SKM-1 (cell line): Measurements from ENCODE around the gene PDE3A.
"Not testable (repeated sequence)": the region's sequence is repeated elsewhere in the genome, so short reads cannot be mapped to it uniquely, and the experiment has no call there.

Experiments
- DNase-seq: peaks from one replicate; lab custom pipeline; 2025; ENCODE audit not compliant: unreplicated experiment; lab: John Stamatoyannopoulos, UW

The PDE3A gene

DNA sequence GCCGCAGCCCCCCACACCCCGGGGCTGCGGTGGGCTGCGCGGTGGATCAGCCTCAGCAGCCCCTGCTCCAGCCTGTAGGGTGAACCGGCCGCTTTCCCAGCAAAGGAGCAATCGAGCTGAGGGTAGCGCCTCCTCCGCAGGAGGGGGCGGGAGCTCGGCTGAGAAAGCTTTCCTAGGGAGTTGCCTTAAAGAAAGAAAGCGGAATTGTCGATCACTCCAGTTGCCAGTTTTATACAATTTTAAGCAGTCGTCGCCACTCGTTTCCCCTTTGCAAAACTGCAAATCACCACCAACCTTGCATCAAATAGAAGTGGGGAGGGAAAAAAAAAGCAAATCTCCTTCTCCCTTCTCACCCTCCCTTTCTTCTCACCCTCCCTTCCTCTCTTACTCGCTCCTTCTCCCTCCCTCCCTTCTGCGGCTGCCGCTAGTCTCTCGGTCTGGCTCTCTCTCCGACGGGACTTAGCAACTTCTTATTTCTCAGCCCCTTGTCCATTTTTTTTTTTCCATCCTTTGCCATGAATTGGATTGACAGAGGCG is at the start of gene PDE3A:
Gene PDE3A (plus strand): TSS at position 424 of the 537 bp plus-strand sequence. CDS start 748 bp downstream, outside the sequence.
- no peak for DNase-seq

DNA sequence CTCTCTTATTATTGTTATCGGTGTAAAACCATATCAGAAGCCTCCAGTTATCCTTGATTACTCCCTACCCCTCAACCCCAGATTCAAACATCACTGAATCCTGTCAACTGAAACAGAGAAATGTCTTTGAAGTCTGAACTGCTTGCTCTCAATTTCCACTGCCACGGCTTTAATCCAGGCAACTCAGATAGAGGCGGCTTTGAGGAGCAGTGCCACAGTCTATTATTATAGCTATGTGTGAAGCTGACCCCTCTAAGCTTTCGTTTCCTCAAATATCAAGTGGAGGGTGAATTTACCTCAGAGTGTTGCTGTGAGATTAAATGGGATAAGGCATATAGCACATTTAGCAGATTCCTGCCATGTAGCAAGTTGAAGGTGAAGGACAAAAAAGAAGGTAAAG is 49.0 kb upstream of the PDE3A start:
- no peak for DNase-seq

DNA sequence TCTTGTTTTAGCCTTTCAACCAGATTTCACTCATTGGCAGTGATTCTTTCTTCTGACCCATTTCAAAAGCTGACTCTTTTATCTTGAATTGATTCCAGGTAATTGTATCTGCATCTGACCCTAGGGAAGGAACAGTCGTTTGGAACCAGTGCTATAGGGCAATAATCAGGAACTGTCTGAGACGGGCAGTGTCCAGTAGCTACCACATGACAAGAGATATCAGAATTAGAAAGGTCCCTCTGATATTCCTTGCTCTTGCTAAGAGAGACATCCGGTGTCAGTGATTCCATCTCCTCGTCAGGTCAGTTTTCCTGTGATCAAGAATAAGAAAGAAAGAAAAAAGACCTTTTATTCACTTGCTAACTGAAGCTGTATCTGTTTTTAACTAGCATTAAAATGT is 47.8 kb upstream of the PDE3A start:
- no peak for DNase-seq

DNA sequence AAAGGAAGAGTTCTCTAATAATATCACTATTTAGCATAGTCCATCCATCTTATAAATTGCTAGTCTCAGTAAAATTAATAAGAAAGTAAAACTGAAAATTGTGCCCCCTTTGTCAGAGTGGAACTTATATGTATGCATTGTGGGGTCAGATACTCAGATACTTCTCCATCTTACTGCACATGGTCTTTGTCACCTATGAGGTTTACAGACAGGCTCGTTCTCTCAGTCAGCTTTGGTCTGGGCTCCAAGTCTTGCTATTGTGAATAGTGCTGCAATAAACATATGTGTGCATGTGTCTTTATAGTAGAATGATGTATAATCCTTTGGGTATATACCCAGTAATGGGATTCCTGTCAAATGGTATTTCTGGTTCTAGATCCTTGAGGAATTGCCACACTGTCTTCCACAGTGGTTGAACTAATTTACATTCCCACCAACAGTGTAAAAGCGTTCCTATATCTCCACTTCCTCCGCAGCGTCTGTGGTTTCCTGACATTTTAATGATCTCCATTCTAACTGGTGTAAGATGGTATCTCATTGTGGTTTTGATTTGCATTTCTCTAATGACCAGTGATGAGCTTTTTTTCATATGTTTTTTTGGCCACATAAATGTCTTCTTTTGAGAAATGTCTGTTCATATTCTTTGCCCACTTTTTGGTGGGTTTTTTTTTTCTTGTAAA is 37.4 kb upstream of the PDE3A start:
- not testable (repeated sequence) for DNase-seq

DNA sequence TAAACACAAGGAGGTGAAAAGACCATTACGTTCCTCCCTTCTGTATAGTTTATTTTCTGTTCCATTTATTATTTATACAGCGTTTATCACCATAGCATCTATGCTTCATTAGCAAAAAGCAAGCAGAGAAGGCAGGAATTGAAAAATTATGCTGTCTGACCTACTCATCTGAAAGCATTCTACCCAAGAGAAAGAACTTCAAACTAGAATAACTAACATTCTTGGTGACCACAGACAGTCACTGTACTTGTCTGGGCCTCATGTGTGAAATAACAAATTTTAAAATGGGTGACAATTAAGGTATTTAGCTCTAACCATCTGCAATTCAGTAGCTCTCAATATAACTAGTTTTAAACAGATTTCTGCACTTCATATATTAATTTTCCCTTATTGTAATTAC is 29.3 kb upstream of the PDE3A start:
- DNase-seq, result no peak

DNA sequence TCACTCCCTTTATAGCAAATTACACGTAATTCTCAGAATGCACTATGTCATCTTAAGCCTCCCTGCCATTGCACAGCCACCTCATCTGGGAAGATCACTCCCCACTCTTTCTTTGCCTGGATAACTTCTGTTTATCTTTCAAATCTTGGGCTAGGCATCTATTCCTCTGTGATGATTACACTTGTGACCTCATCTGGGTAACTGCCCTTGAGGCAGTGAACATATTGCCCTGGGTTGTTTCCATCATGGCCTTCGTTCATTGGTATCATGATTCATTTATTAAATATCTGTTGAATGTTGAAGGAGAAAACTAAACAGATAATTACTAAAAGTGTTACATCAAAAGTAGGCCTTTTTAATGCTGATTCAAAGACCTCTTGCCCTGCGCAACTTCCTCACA is 26.2 kb upstream of the PDE3A start:
- no peak for DNase-seq

DNA sequence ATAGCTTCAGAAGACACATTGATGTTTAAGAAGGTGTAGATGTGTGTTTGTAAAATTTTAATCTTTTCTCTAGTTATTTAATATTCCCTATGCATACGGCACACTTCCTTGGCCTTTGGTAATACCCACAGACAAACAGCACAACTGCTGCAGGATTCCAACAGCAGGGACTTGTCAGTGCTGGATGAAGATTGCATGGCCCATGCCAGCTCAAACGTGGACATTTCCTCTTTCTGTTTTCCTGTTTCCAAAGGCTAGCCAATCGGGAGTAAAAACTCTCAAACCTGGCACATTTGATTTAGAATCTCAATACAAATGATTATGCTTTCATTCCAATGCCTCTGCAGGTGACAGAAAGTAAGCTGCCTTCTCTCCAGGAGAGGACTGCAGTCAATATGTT is 22.5 kb upstream of the PDE3A start:
- no peak for DNase-seq

DNA sequence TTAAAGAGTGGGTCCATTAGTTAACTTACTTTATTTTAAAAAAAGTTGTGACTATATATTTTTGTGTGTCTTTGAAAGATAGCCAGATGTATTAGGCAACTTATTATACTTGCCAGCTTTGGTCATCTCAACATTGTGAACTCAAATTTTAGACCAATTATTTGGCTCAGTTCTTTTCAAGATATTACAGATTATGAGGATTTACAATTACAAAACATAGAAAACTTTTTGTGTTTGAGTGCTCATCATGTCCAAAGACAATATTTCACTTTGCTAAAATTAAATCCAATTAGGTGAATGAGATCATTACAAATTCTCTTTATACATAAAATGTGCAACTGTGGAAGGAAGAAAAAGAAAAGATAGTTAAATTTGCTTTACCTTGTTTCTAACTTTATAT is 18.3 kb upstream of the PDE3A start:
- no peak for DNase-seq

DNA sequence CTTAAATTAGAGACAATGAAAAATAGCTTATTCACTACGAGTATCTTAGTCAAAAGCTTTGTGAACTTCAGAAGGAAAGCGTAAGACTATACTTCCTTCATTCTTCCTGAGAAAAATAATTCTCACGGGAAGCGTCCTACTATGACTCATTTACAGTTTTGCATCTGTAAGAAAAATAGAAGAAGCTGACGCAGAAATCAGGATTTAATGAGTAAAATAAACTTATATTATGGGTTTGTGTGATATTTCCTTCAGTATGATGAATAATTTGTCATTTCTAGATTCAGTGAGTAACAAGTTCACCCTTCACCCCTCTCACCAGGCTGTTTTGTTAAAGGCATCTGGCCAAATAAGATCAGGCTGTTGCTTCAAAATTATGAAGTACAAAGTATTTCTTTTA is 17.8 kb upstream of the PDE3A start:
- DNase-seq, result no peak

DNA sequence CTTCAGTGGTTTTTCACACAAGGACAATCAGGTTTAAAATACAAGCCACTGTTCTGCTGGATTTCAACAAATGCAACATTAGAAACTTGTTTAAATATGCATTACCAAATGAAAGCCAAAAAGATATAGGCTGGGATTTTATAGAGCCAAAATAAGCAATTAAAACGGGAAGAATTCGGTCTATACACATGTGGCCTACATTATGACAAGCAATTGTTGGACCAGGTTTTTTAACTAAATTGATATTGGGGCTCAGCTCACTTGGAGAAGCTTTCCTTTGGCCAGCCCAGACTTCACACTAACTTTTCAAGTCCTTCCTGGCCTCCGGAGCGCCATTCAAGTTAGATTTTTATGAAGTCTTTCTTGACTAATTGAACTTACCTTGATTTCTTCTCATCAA is 16.9 kb upstream of the PDE3A start:
- no peak for DNase-seq

DNA sequence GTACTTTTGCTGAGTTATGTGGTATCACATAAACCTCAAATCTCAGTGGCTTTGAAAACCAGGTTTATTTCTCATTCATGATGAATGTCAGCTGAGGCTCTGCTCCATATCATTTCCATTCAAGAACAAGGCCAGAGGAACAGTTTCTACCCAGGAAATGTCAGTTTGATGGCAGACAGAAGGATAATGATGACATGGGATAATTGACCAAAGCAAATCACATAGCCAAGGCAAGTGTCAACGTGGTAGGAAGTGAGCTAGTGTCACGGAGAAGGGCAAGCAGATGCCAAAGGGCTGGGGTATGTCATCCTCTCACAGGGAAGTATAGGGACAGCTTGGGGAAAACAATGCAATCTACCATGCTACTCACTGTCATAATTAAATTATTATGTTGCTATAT is 12.3 kb upstream of the PDE3A start:
- no peak for DNase-seq

DNA sequence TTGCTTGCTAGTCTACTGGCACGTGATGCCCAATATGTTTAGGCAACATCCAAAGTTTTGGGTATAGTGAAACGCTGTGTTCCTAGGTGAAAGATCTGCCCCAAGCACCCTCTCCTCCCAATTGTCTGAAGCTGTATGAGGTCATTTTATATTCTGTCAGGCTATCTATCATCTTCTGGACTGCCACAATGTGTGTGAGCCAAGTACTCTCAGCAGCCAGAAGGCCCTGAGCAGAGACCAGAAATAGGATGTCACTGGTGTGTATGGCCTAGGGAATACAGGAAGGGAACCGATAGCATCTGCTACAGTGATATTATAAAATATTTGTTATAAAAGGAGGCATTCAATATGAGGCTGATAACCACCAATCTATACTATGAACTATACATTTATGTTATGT is 7.9 kb upstream of the PDE3A start:
- no peak for DNase-seq

DNA sequence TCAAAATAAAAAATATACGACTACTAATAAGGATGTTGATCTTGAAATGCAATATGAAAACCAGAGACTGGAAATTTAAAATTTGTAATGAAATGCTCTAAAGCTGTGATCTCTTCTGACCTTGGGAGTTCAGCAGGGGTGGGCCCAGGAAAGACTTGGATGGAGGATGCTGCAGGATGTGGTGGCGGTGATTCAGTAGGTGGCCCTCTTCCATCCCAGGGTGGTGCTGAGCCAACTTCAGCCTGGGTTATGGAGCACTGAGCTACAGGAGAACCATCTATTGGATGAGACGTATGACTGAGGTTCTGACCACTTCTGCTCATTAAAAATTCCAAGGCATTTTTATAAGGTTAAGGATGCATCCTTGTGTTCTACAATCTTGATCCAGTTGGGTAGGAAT is 6.9 kb upstream of the PDE3A start:
- DNase-seq, result no peak

DNA sequence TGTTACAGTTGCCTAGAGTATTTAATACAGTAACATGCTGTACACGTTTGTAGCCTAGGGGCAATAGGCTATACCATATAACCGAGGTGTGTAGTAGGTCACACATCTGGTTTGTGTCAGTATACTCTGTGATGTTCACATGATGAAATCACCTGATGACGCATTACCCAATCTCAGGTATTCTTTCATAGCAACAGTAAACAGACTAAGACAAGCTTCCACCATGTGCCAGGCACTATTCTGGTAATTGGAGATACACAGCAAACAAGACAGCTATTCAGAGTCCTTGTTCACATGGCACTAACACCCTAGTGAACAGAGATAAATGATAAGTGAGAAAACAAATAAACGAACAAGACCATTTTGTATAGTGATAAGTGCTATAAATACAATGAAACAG is 3.8 kb upstream of the PDE3A start:
- DNase-seq, result no peak

DNA sequence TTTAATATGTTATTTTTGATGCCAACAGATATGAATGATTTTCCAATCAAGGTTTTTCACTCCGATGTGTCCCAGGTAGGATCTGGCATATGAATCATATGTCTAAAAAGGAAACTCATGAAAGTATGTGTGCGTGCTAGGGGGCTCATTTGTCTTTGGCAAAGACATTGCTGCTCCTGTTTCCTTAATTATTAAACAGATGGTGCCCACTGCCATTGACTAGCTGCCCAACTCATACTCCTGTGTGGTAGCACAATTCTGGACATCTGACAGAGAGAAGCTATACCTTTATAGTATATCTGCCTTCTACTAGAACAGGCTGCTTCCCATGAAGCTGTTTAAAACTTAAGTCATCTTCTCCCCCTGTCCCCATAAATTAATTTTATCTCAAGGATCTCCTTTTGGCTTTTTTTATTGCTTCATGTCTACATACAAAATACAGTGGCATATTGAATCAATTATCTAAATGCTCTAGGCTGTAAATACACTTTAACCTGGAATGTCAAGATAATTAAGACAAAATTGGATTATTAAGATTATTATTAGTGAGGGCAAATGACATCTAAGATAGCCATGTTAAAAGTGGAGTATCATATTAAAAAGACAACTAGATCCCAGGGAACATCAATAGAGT is 1.4 kb upstream of the PDE3A start:
- no peak for DNase-seq

DNA sequence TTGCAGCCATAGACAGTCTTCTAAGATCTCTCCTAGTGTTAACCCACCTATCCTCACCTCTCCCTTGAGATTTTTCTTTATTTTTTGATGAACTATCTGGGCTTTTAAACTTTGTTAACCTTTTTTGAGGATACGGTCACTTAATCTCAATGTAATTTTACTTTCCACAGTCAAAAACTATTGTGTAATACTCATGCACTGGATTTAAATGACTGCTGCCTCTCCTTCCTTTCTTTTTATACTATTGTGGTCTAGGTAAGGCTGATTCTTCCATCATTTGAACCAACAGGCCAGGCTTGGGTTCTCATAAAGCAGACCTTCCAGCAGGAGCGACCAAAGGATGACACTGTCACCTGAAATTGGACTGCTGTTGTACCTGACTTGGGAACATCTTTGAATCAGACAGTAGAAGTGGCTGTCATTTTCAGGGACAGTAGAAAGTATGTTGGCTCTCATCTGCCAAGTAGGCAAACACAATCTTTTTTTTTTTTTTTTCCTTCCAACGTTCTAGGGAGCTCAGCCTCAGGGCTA is 689 bp upstream of the PDE3A start:
- no peak for DNase-seq

DNA sequence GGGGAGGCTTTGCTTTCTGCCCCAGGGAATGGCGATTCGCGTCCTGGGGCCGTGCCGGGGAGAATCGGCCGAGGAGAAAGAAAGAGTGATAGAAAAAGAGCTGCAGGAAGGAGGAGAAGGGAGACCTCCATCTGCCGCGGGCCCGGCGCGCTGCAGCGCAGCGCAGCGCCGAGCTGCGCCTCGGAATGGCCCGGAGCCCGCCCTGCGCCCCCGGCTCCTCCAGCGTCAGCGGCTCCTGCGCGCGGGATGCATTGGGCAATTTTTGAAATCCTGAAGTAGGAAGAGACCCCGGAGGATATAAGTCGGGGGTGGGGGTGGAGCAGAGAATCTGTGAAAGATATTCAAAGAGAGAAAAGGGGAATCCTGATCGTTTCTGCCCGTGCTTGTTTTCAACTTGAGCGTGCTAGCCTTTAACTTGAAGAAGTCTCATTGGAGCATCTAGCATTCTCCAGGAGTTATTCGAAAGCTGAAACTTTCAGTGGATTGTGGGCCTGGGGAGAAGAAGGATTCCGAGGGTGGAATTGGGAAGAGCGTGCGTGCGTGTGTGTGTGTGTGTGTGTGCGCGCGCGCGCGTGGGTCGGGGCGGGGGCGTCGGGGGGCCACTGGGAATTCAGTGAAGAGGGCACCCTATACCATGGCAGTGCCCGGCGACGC is 441 bp downstream of the PDE3A start:
- DNase-seq, result no peak

DNA sequence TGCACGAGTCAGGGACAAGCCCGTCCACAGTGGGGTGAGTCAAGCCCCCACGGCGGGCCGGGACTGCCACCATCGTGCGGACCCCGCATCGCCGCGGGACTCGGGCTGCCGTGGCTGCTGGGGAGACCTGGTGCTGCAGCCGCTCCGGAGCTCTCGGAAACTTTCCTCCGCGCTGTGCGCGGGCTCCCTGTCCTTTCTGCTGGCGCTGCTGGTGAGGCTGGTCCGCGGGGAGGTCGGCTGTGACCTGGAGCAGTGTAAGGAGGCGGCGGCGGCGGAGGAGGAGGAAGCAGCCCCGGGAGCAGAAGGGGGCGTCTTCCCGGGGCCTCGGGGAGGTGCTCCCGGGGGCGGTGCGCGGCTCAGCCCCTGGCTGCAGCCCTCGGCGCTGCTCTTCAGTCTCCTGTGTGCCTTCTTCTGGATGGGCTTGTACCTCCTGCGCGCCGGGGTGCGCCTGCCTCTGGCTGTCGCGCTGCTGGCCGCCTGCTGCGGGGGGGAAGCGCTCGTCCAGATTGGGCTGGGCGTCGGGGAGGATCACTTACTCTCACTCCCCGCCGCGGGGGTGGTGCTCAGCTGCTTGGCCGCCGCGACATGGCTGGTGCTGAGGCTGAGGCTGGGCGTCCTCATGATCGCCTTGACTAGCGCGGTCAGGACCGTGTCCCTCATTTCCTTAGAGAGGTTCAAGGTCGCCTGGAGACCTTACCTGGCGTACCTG is 1.1 kb downstream of the PDE3A start:
- DNase-seq, result no peak

DNA sequence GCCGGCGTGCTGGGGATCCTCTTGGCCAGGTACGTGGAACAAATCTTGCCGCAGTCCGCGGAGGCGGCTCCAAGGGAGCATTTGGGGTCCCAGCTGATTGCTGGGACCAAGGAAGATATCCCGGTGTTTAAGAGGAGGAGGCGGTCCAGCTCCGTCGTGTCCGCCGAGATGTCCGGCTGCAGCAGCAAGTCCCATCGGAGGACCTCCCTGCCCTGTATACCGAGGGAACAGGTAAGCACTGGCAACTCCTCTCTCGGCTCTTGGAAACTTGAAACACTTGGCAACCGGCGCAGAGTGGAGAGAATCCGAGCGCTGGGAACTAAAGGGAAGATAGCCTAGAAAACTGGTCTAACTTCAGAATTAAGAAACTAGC is 1.7 kb downstream of the PDE3A start:
- no peak for DNase-seq

DNA sequence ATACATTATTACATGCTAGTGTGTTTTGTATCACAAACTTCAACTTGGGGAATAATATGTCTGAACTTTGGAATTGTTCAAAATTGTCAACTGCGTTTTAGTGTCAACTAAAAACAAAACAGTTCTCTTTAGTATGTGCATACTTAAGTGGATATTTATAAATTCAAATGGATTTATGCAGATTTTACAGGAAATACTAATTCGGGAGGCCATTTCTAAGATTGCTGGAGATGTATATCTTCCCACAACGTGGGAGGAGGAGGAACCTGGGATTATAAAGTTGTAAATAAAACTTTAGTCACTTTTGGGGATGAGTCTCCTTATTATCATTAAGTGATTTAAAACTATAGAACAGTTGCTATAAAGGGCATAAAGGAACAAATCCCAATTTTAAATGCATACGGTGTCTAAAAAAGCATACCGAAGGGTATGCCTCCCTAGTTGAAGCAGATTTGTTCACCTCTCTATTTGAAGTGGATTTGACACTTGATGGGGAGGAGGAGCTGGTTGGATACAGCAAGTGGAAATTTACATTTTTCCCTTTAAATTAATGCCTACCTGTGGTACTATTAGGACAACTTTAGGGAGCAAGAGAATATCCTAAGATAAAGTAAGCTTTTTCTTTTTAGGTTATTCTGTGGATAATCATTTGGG is 2.7 kb downstream of the PDE3A start:
- no peak for DNase-seq
